ENCODE measurements around the gene PLD6.

GRCh38 chr17:17180741-17181525 lies 25.2 kb downstream of the PLD6 start:
- no peak for TF ChIP-seq SP1 (IDR thresholded peaks at IDR 0.05)
- no peak for TF ChIP-seq HDGF (IDR thresholded peaks at IDR 0.05; ENCODE audit: borderline replicate concordance)
- no peak for TF ChIP-seq ZNF384 (IDR thresholded peaks at IDR 0.05)
- TF ChIP-seq ELF4 (IDR thresholded peaks at IDR 0.05) = no peak
- no peak for TF ChIP-seq FOXM1 (IDR thresholded peaks at IDR 0.05; ENCODE audit: borderline replicate concordance)

All from HEK293T (cell line).